Left ventricle myocardium inferior (tissue), 1 donor: ENCODE results near the gene ADAMTS20. TPM values are rescaled to one million over a fixed set of nuclear protein-coding genes. Genes with fewer than 3 reads are reported as not detected.

Source experiments
- DNase-seq: peaks from one replicate; pipeline ENCODE4 v3.0.0-alpha.2; 2020
- H3K27ac ChIP-seq: fragments of 200-600 bp; replicated peaks from 2 replicates; pipeline ENCODE4 v1.8.0; 2021
- H3K27me3 ChIP-seq: fragments of 200-600 bp; 2 replicates; pipeline ENCODE4 v1.8.0; 2021; ENCODE audit warnings: low read depth
- H3K36me3 ChIP-seq: fragments of 200-600 bp; 2 replicates; pipeline ENCODE4 v1.8.0; 2021
- H3K4me1 ChIP-seq: fragments of 200-600 bp; 2 replicates; pipeline ENCODE4 v1.8.0; 2021
- H3K4me3 ChIP-seq: fragments of 200-600 bp; 2 replicates; pipeline ENCODE4 v1.8.0; 2021; ENCODE audit warnings: mild to moderate bottlenecking, moderate library complexity
- H3K9me3 ChIP-seq: fragments of 200-600 bp; replicated peaks from 2 replicates; pipeline ENCODE4 v1.8.0; 2021
- intact Hi-C: fragments of 100-400 bp; cut with micrococcal nuclease; formaldehyde crosslinking; loops from one replicate; pipeline ENCODE4 v1.11.0; 2022
- total RNA-seq: library from RNA; stranded (reverse); fragmentation: NEBNext Ultra II Directional; extraction: Animal tissue kit (Norgen Biotek cat#: 25700); gene quantifications from one replicate; pipeline ENCODE4 v1.2.1, GENCODE V29; 2021
- TF ChIP-seq, protein P1 (sequence below): fragments of 200-600 bp; IDR thresholded peaks from 2 replicates; pipeline ENCODE4 v1.8.0; 2021; ENCODE audit warnings: antibody characterized with exemption, mild to moderate bottlenecking, borderline replicate concordance
- donor health status: DM: no; HTN: yes; CAD: no; lungs with severe emphysema.

Gene ADAMTS20
- total RNA-seq, 1 donor from 2014 or later, result not detected

GRCh38 chr12:43453761-43454160 lies 98.2 kb downstream of the ADAMTS20 start:
- no peak overlapping the region for H3K27ac ChIP-seq
- H3K36me3 ChIP-seq, result no peaks in the 10 kb centered on the region
- H3K27me3 ChIP-seq, result no peaks in the 10 kb centered on the region
- no peak overlapping the region for H3K4me3 ChIP-seq
- H3K9me3 ChIP-seq, result peaks cover 21% of the 10 kb centered on the region
- no peaks in the 10 kb centered on the region for H3K4me1 ChIP-seq
- intact Hi-C loops, result no loop called here
- DNase-seq, result no peak
- TF ChIP-seq, protein P1, sequence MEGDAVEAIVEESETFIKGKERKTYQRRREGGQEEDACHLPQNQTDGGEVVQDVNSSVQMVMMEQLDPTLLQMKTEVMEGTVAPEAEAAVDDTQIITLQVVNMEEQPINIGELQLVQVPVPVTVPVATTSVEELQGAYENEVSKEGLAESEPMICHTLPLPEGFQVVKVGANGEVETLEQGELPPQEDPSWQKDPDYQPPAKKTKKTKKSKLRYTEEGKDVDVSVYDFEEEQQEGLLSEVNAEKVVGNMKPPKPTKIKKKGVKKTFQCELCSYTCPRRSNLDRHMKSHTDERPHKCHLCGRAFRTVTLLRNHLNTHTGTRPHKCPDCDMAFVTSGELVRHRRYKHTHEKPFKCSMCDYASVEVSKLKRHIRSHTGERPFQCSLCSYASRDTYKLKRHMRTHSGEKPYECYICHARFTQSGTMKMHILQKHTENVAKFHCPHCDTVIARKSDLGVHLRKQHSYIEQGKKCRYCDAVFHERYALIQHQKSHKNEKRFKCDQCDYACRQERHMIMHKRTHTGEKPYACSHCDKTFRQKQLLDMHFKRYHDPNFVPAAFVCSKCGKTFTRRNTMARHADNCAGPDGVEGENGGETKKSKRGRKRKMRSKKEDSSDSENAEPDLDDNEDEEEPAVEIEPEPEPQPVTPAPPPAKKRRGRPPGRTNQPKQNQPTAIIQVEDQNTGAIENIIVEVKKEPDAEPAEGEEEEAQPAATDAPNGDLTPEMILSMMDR, result no peak

DNA sequence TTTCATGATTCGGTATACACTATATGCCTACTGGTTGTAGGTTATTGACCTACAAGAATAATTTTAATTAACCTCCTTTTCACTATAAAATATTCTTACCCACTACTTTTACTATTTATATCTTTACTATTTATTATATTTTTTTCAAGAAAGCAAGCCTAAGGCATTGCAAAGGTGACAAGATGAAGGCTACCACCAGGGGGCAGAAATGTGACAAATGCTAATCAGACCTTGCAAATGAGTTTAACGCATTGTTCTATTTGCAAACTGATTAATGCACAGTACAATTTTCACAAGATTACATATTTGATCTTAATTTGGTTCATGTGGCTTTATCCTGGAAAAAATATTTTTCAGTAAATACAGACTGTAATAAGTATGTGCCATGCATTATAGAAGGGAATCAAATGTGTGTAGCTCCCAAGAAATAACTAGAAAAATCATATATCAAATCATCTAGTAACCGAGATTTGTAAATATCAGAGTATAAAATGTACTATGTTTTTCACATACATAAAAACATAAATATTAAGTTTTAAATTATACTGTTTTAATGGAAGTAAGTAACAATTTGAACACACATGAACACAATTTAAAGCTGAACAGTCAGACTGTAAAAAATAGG lies 107.0 kb downstream of the ADAMTS20 start:
- Histone ChIP-seq H3K27me3 (no peaks in the 10 kb centered on the region), H3K27ac (no peak overlapping the region), H3K9me3 (peaks cover 11% of the 10 kb centered on the region), H3K4me1 (no peaks in the 10 kb centered on the region), H3K4me3 (no peak overlapping the region), H3K36me3 (no peaks in the 10 kb centered on the region)
- intact Hi-C loops, result no loop called here
- DNase-seq, result no peak
- TF ChIP-seq, protein P1, result peak; percentile 76

DNA sequence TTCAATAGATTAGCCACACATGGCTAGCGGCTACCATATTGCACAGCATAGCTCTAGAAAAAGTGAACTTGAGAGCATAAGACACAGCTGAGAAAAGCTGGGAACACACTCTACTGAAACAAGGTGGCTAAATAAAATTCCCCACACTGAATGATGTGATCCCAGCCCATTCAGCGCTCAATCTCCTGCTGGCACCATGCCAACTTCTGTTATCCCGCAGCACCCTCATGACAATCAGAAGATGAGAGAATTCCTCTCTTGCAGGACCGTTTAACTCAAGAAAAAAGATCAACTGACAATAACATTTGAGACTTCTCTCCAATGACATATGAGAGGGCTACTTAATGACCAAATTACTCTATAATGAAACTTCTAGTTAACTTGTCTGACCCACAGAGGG lies 115.4 kb downstream of the ADAMTS20 start:
- Histone ChIP-seq H3K27ac (no peak overlapping the region), H3K4me3 (no peak overlapping the region), H3K36me3 (no peaks in the 10 kb centered on the region), H3K9me3 (no peaks in the 10 kb centered on the region), H3K4me1 (no peaks in the 10 kb centered on the region), H3K27me3 (no peaks in the 10 kb centered on the region)
- no peak for DNase-seq
- TF ChIP-seq, protein P1, result no peak
- intact Hi-C loops, result no loop called here

- Histone ChIP-seq H3K4me3 (no peak overlapping the region), H3K27me3 (no peaks in the 10 kb centered on the region), H3K9me3 (no peaks in the 10 kb centered on the region), H3K27ac (no peak overlapping the region), H3K36me3 (no peaks in the 10 kb centered on the region), H3K4me1 (no peaks in the 10 kb centered on the region)
- TF ChIP-seq, protein P1, result no peak
- intact Hi-C loops, result no loop called here
- no peak for DNase-seq
Observed at GRCh38 chr12:43434614-43435013, 117.4 kb downstream of the ADAMTS20 start.

GRCh38 chr12:43428088-43428600 lies 123.9 kb downstream of the ADAMTS20 start:
- intact Hi-C loops, result no loop called here
- no peaks in the 10 kb centered on the region for H3K27me3 ChIP-seq
- no peak overlapping the region for H3K4me3 ChIP-seq
- H3K9me3 ChIP-seq, result no peaks in the 10 kb centered on the region
- H3K4me1 ChIP-seq, result no peaks in the 10 kb centered on the region
- H3K27ac ChIP-seq, result no peak overlapping the region
- TF ChIP-seq, protein P1, result no peak
- no peak for DNase-seq
- H3K36me3 ChIP-seq, result no peaks in the 10 kb centered on the region
